GM18870 (cell line): ENCODE measurements around the gene EGFL7.

Experiments used
- ATAC-seq: cut with Tn5 transposase; IDR thresholded peaks from one replicate; pipeline ENCODE4 v1.9.1; 2021; ENCODE audit warnings: moderate library complexity; ENCODE audit not compliant: unreplicated experiment

EGFL7 gene

GRCh38 chr9:136658849-136659535 lies 3.7 kb upstream of the EGFL7 start:
- ATAC-seq = no peak

- ATAC-seq = no peak
Measured at GRCh38 chr9:136659861-136660784, 2.6 kb upstream of the EGFL7 start.

GRCh38 chr9:136660971-136661550 lies 1.7 kb upstream of the EGFL7 start:
- ATAC-seq = no peak

- no peak for ATAC-seq
Measured at GRCh38 chr9:136661641-136662325, 933 bp upstream of the EGFL7 start.

GRCh38 chr9:136662326-136662655 lies 425 bp upstream of the EGFL7 start:
- ATAC-seq = no peak

- ATAC-seq = no peak
Measured at GRCh38 chr9:136664000-136664915, 1.5 kb downstream of the EGFL7 start.

GRCh38 chr9:136665111-136665703 lies 2.5 kb downstream of the EGFL7 start:
- no peak for ATAC-seq

GRCh38 chr9:136665704-136666371 lies 3.1 kb downstream of the EGFL7 start:
- no peak for ATAC-seq

- no peak for ATAC-seq
Measured at GRCh38 chr9:136666372-136667213, 3.9 kb downstream of the EGFL7 start.

GRCh38 chr9:136667214-136667939 lies 4.7 kb downstream of the EGFL7 start:
- no peak for ATAC-seq

- ATAC-seq = no peak
Measured at GRCh38 chr9:136667940-136668760, 5.4 kb downstream of the EGFL7 start.

GRCh38 chr9:136668983-136669790 lies 6.5 kb downstream of the EGFL7 start:
- ATAC-seq = no peak

GRCh38 chr9:136669791-136670464 lies 7.2 kb downstream of the EGFL7 start:
- no peak for ATAC-seq

- no peak for ATAC-seq
Measured at GRCh38 chr9:136670576-136671253, 8.0 kb downstream of the EGFL7 start.

- ATAC-seq = no peak
Measured at GRCh38 chr9:136671254-136671614, 8.5 kb downstream of the EGFL7 start.
